SK-N-SH (cell line): ENCODE measurements around the gene TTN. TPM values are rescaled to one million over a fixed set of nuclear protein-coding genes. Genes with fewer than 3 reads are reported as not detected.

ENCODE experiments used
- CTCF ChIA-PET: fragments of 300-600, 350-600 bp; formaldehyde crosslinking; extraction: SDS; loops from one replicate; lab custom pipeline; 2021; lab: Yijun Ruan, JAX
- POLR2A ChIA-PET: fragments of 350-600 bp; sonication (Branson Sonifier 250); formaldehyde crosslinking; extraction: SDS; loops from one replicate; lab custom pipeline; 2020; ENCODE audit warnings: antibody characterized with exemption, inconsistent platforms; lab: Yijun Ruan, JAX
- DNase-seq: peaks from one replicate; pipeline ENCODE4 v3.0.0; 2012
- H2AFZ ChIP-seq: fragments of 200-600 bp; sonication (generic); 2 replicates; pipeline ENCODE4 v1.8.1; 2016; ENCODE audit warnings: antibody characterized with exemption, mild to moderate bottlenecking, low read depth
- H3F3A ChIP-seq: fragments of 200-600 bp; sonication (generic); replicated peaks from 2 replicates; pipeline ENCODE3; 2016; ENCODE audit warnings: antibody characterized with exemption, mild to moderate bottlenecking; ENCODE audit not compliant: insufficient read depth
- H3K27ac ChIP-seq, 2 experiments: fragments of 200-500 bp in 1 of 2; fragments of 200-600 bp in 1 of 2; sonication (Bioruptor generic) in 1 of 2; sonication (generic), shearing (Covaris generic) in 1 of 2; 2 replicates each; pipeline versions ENCODE4 v1.5.1 to v1.6.1; 2014 to 2016; ENCODE audit warnings: low read depth in 2 of 2, inconsistent platforms in 1 of 2, low read length in 1 of 2, mild to moderate bottlenecking in 1 of 2, mixed read lengths in 1 of 2
- H3K27me3 ChIP-seq: fragments of 200-600 bp; sonication (generic), shearing (Covaris generic); 2 replicates; pipeline ENCODE4 v1.6.1; 2016; ENCODE audit warnings: mixed run types; ENCODE audit not compliant: insufficient read depth
- H3K36me3 ChIP-seq, 2 experiments: fragments of 200-500 bp in 1 of 2; fragments of 200-600 bp in 1 of 2; sonication (Bioruptor generic) in 1 of 2; sonication (generic) in 1 of 2; replicated peaks in 1 of 2; 2 replicates each; pipeline versions ENCODE3 to v1.5.1; 2014 to 2016; ENCODE audit warnings: low read length in 1 of 2, mild to moderate bottlenecking in 1 of 2; ENCODE audit not compliant: insufficient read depth in 2 of 2, control insufficient read depth in 1 of 2
- H3K4me1 ChIP-seq, 2 experiments: fragments of 200-500 bp in 1 of 2; fragments of 200-600 bp in 1 of 2; sonication (Bioruptor generic) in 1 of 2; sonication (generic), shearing (Covaris generic) in 1 of 2; 2 replicates each; pipeline versions ENCODE4 v1.5.1 to v1.6.1; 2014 to 2016; ENCODE audit warnings: low read depth in 1 of 2, low read length in 1 of 2, mixed run types in 1 of 2; ENCODE audit not compliant: insufficient read depth in 2 of 2, control insufficient read depth in 1 of 2
- H3K4me2 ChIP-seq: fragments of 200-600 bp; sonication (generic), shearing (Covaris generic); 2 replicates; pipeline ENCODE4 v1.6.1; 2017; ENCODE audit warnings: mixed run types
- H3K4me3 ChIP-seq, 2 experiments: fragments of 200-500 bp in 1 of 2; fragments of 200-600 bp in 1 of 2; sonication (Bioruptor generic) in 1 of 2; sonication (generic), shearing (Covaris generic) in 1 of 2; 2 replicates each; pipeline versions ENCODE4 v1.5.1 to v1.8.1; 2014 to 2016; ENCODE audit warnings: low read depth in 2 of 2, inconsistent platforms in 1 of 2, low read length in 1 of 2, mild to moderate bottlenecking in 1 of 2, mixed read lengths in 1 of 2, moderate library complexity in 1 of 2
- H3K79me2 ChIP-seq: fragments of 200-600 bp; sonication (generic); 2 replicates; pipeline ENCODE4 v1.8.1; 2017; ENCODE audit warnings: mild to moderate bottlenecking; ENCODE audit not compliant: insufficient read depth
- H3K9ac ChIP-seq: fragments of 200-600 bp; sonication (generic); 2 replicates; pipeline ENCODE4 v1.6.1; 2017; ENCODE audit warnings: mixed run types
- H3K9me2 ChIP-seq: fragments of 200-600 bp; sonication (generic); 2 replicates; pipeline ENCODE4 v1.6.1; 2017; ENCODE audit warnings: mixed run types
- H3K9me3 ChIP-seq: fragments of 200-600 bp; sonication (generic); 2 replicates; pipeline ENCODE4 v1.6.1; 2017; ENCODE audit warnings: mixed run types, mild to moderate bottlenecking, moderate library complexity
- H4K20me1 ChIP-seq: fragments of 200-600 bp; sonication (generic); 2 replicates; pipeline ENCODE4 v1.6.1; 2017; ENCODE audit warnings: mild to moderate bottlenecking, mixed run types; ENCODE audit not compliant: insufficient read depth
- CHD2 ChIP-seq: fragments of 150-350 bp; IDR thresholded peaks from 2 replicates; pipeline ENCODE4 v1.6.1; 2018; ENCODE audit warnings: low read length; ENCODE audit not compliant: partially characterized antibody
- ELF1 ChIP-seq: IDR thresholded peaks from 2 replicates; pipeline ENCODE4 v1.4.0; 2012
- FOXM1 ChIP-seq: IDR thresholded peaks from 2 replicates; pipeline ENCODE4 v1.4.0; 2012; ENCODE audit warnings: low read depth, mild to moderate bottlenecking
- GATA2 ChIP-seq: sonication (generic); formaldehyde crosslinking; IDR thresholded peaks from 2 replicates; pipeline ENCODE4 v1.5.0; 2020; ENCODE audit warnings: mild to moderate bottlenecking, missing genetic modification reagents
- MEF2A ChIP-seq: IDR thresholded peaks from 2 replicates; pipeline ENCODE4 v1.4.0; 2012; ENCODE audit warnings: low read depth, borderline replicate concordance
- NFIC ChIP-seq: IDR thresholded peaks from 2 replicates; pipeline ENCODE4 v1.4.0; 2012; ENCODE audit warnings: borderline replicate concordance
- NRF1 ChIP-seq: IDR thresholded peaks from 2 replicates; pipeline ENCODE4 v1.6.1; 2012; ENCODE audit warnings: low read depth, mild to moderate bottlenecking, low read length
- POLR2AphosphoS5 ChIP-seq: IDR thresholded peaks from 2 replicates; pipeline ENCODE4 v1.6.1; 2012; ENCODE audit warnings: low read depth, low read length
- RCOR1 ChIP-seq: fragments of 150-350 bp; IDR thresholded peaks from 2 replicates; pipeline ENCODE4 v1.6.1; 2017; ENCODE audit warnings: antibody characterized with exemption, low read length
- RXRA ChIP-seq: IDR thresholded peaks from 2 replicates; pipeline ENCODE4 v1.4.0; 2012; ENCODE audit warnings: low read depth, mild to moderate bottlenecking, borderline replicate concordance
- SIN3A ChIP-seq: IDR thresholded peaks from 2 replicates; pipeline ENCODE4 v1.6.1; 2012; ENCODE audit warnings: low read depth, mild to moderate bottlenecking, low read length, moderate library complexity, borderline replicate concordance
- SMC3 ChIP-seq: IDR thresholded peaks from 2 replicates; pipeline ENCODE4 v1.6.1; 2012; ENCODE audit warnings: low read depth, low read length, improper control_type of control experiment
- TCF12 ChIP-seq: IDR thresholded peaks from 2 replicates; pipeline ENCODE4 v1.4.0; 2012
- YY1 ChIP-seq: IDR thresholded peaks from 2 replicates; pipeline ENCODE4 v1.4.0; 2012; ENCODE audit warnings: low read depth, mild to moderate bottlenecking
- WGBS: methylation state at CpG from one replicate; pipeline ENCODE4 v1.1.6; 2017; ENCODE audit warnings: low lambda C conversion rate; 5-methylcytosine and 5-hydroxymethylcytosine counted together
- polyA plus RNA-seq, 3 experiments: library from polyadenylated mRNA; depleted of rRNA; stranded (reverse); fragments of >200 nt; gene quantifications; 2 replicates each; pipeline ENCODE4 v1.2.3, GENCODE V29; 2012
- TF ChIP-seq, protein P1 (sequence below): IDR thresholded peaks from 2 replicates; pipeline ENCODE4 v1.4.0; 2012; ENCODE audit warnings: low read depth, borderline replicate concordance
- TF ChIP-seq, protein P2 (sequence below): IDR thresholded peaks from 2 replicates; pipeline ENCODE4 v1.4.0; 2012; ENCODE audit warnings: low read depth
- TF ChIP-seq, protein P3 (sequence below): IDR thresholded peaks from 2 replicates; pipeline ENCODE4 v1.4.0; 2012; ENCODE audit warnings: low read depth, borderline replicate concordance
- TF ChIP-seq, protein P4 (sequence below): fragments of 150-350 bp; IDR thresholded peaks from 2 replicates; pipeline ENCODE4 v1.6.1; 2017; ENCODE audit warnings: antibody characterized with exemption, low read length, low read depth, borderline replicate concordance

Gene TTN
- polyA plus RNA-seq, 1 of the 3 experiments (the other 2 are of a cell fraction), result 0.08 TPM

DNA sequence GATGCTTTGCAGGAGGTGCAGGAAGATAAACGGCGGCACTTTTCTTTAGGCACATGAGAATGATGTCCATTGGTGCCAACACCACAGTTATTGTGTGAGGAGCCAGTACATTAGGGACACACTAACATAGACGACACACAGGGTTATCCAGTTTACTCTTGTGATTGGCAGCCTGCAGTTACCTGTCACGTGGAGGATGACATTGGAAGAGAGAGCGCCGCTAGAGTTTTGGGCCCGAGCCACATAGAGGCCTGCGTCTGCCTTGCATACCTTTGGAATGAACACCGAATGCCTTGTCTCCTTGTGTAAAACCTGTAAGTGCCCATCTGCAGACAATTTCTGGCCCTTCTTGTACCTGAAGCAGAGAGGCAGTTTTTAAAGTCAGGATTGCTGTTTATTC is 26.9 kb upstream of the TTN start:
- no peaks in the 10 kb centered on the region for H4K20me1 ChIP-seq
- TF ChIP-seq, protein P1, sequence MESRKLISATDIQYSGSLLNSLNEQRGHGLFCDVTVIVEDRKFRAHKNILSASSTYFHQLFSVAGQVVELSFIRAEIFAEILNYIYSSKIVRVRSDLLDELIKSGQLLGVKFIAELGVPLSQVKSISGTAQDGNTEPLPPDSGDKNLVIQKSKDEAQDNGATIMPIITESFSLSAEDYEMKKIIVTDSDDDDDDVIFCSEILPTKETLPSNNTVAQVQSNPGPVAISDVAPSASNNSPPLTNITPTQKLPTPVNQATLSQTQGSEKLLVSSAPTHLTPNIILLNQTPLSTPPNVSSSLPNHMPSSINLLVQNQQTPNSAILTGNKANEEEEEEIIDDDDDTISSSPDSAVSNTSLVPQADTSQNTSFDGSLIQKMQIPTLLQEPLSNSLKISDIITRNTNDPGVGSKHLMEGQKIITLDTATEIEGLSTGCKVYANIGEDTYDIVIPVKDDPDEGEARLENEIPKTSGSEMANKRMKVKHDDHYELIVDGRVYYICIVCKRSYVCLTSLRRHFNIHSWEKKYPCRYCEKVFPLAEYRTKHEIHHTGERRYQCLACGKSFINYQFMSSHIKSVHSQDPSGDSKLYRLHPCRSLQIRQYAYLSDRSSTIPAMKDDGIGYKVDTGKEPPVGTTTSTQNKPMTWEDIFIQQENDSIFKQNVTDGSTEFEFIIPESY, result no peak
- TF ChIP-seq FOXM1 (no peak), RXRA (no peak), YY1 (no peak), MEF2A (no peak), RCOR1 (no peak), ELF1 (no peak), NRF1 (no peak), NFIC (no peak), GATA2 (no peak), SMC3 (no peak), POLR2AphosphoS5 (no peak), CHD2 (no peak), TCF12 (no peak), SIN3A (no peak)
- TF ChIP-seq, protein P2, sequence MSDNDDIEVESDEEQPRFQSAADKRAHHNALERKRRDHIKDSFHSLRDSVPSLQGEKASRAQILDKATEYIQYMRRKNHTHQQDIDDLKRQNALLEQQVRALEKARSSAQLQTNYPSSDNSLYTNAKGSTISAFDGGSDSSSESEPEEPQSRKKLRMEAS, result no peak
- TF ChIP-seq, protein P3, sequence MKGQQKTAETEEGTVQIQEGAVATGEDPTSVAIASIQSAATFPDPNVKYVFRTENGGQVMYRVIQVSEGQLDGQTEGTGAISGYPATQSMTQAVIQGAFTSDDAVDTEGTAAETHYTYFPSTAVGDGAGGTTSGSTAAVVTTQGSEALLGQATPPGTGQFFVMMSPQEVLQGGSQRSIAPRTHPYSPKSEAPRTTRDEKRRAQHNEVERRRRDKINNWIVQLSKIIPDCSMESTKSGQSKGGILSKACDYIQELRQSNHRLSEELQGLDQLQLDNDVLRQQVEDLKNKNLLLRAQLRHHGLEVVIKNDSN, result no peak
- TF ChIP-seq, protein P4, sequence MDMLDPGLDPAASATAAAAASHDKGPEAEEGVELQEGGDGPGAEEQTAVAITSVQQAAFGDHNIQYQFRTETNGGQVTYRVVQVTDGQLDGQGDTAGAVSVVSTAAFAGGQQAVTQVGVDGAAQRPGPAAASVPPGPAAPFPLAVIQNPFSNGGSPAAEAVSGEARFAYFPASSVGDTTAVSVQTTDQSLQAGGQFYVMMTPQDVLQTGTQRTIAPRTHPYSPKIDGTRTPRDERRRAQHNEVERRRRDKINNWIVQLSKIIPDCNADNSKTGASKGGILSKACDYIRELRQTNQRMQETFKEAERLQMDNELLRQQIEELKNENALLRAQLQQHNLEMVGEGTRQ, result no peak
- no peaks in the 10 kb centered on the region for H3K79me2 ChIP-seq
- H3K9me2 ChIP-seq, result no peaks in the 10 kb centered on the region
- no peak for DNase-seq
- H3K4me1 ChIP-seq, result peaks cover 0 to 17% of the 10 kb centered on the region in 2 experiments; a peak in 3 of 4 replicates
- CTCF ChIA-PET, result no interaction called here
- H3K9ac ChIP-seq, result no peak overlapping the region
- H3K27ac ChIP-seq, result no peak overlapping the region
- no peaks in the 10 kb centered on the region for H3K36me3 ChIP-seq
- no peak overlapping the region for H2AFZ ChIP-seq
- H3K4me3 ChIP-seq, result no peak overlapping the region
- WGBS, result 83% methylated on average over 9 of the region's 9 CpGs
- H3K9me3 ChIP-seq, result no peaks in the 10 kb centered on the region
- POLR2A ChIA-PET, result no interaction called here
- no peaks in the 10 kb centered on the region for H3F3A ChIP-seq
- H3K27me3 ChIP-seq, result no peaks in the 10 kb centered on the region
- H3K4me2 ChIP-seq, result no peak overlapping the region
